Mesodermal cell (in vitro differentiated cells): ENCODE data around the gene NAV2.

Experiments used
- H3K27ac ChIP-seq: 2 replicates; pipeline ENCODE4 v1.7.0; 2013; ENCODE audit warnings: mild to moderate bottlenecking, low read depth, low read length, moderate library complexity; ENCODE audit not compliant: severe bottlenecking
- H3K36me3 ChIP-seq: 2 replicates; pipeline ENCODE4 v1.7.1; 2013; ENCODE audit warnings: mild to moderate bottlenecking, low read length, moderate library complexity; ENCODE audit not compliant: control insufficient read depth, insufficient read depth
- H3K4me1 ChIP-seq: one replicate; pipeline ENCODE4 v1.7.1; 2013; ENCODE audit warnings: mild to moderate bottlenecking, low read length; ENCODE audit not compliant: insufficient read depth, control insufficient read depth, poor library complexity, severe bottlenecking
- H3K4me3 ChIP-seq: 2 replicates; pipeline ENCODE4 v1.7.0; 2013; ENCODE audit warnings: low read length, control low read depth, mild to moderate bottlenecking; ENCODE audit not compliant: insufficient read depth, poor library complexity, severe bottlenecking; ENCODE audit errors: extremely low read depth
- H3K9me3 ChIP-seq: 2 replicates; pipeline ENCODE4 v1.7.1; 2013; ENCODE audit warnings: mild to moderate bottlenecking, low read length, moderate library complexity; ENCODE audit not compliant: control insufficient read depth
- WGBS, 2 experiments: methylation state at CpG; one replicate each; pipeline ENCODE4 v1.1.5; 2013; ENCODE audit warnings: missing lambda C conversion rate in 2 of 2; ENCODE audit not compliant: insufficient coverage in 2 of 2; 5-methylcytosine and 5-hydroxymethylcytosine counted together

The NAV2 gene

DNA sequence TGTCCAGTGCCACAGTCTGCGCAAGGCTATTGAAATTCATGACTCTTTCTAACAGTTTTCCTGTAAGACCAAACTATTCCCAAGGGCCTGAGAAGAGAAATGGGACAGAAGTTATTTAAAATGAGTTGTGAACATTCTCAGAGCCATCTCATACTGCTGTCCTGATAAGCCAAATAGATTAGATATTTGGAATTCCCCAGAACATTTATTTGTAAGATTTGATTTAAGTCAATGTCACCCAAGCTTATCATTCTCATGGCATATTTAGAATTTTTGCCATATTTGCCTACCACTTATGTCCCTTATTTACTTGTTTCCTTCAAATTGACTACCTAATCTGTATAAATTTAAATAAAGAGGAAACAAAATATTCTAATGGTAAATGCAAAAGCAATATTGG is 82.4 kb downstream of the NAV2 start:
- no peaks in the 10 kb centered on the region for H3K36me3 ChIP-seq
- no peak overlapping the region for H3K4me3 ChIP-seq
- no peak overlapping the region for H3K27ac ChIP-seq
- no peaks in the 10 kb centered on the region for H3K9me3 ChIP-seq
- 80 to 83% methylated on average over 1 of the region's 1 CpG for WGBS, 2 experiments
- peaks cover 7% of the 10 kb centered on the region for H3K4me1 ChIP-seq

DNA sequence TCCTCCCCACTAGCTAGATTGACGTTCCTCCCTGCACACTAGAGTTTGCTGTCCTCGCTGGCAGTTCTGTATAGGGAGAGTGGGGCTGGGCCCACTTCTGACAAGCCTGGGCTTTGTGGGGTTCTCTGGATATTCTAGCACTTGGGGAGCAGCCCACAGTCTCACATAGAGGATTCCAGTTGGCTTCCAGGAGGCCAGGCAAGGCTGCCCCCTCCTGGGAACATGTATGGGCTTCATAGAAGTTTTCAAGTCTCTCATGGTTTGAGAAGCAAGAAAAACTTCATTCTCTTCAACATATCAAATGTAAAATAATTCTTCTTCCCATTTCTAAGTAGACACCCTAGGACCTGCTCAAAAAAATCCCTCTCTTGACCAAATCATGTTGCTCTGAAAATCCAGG is 87.5 kb downstream of the NAV2 start:
- H3K36me3 ChIP-seq = no peaks in the 10 kb centered on the region
- H3K4me3 ChIP-seq = no peak overlapping the region
- H3K9me3 ChIP-seq = no peaks in the 10 kb centered on the region
- H3K27ac ChIP-seq = no peak overlapping the region
- no peaks in the 10 kb centered on the region for H3K4me1 ChIP-seq
- 90% methylated on average over 2 of the region's 2 CpGs; no CpG with 5 or more reads in 1 of the 2 experiments for WGBS, 2 experiments

DNA sequence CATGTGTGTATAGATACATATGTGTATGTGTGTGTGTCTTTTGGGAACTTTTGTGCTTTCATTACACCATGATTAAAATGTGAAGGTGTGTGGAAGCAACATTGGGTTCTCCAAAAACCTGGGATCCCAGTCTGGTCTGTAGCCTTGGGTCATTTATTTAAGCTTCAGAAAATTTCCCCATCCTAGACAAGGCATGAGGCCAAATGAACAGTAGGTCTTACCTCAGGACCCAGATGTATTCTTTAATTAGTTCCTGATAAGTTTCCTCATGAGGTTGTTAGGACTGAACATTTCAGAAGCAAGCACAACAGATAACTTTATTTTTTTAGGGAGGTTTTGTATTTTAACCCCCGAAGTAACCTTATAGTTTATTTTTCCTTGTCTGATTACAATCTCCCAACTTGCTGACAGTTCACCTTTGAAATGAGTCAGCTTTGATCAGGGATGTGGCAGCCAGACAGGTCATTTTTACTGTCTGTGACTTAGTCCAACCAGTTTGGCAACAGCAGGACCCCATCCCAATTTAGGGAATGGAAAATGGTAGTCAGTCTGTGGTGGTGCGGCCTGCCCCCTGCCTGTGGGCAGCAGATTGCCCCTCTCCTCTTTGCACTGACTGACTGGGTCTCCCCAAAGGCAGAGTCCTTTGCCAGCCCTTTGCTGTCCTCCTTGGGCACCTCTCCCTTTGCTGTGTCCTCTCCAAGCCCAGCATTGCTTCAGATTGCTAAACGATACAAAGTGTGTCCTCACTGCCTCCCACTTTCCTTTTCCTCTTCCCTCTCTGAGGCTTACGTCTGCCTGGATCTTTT is 88.3 kb downstream of the NAV2 start:
- H3K9me3 ChIP-seq = no peaks in the 10 kb centered on the region
- H3K36me3 ChIP-seq = no peaks in the 10 kb centered on the region
- WGBS, 2 experiments = 51 to 100% methylated on average over 1 to 4 of the region's 4 CpGs
- no peak overlapping the region for H3K27ac ChIP-seq
- H3K4me1 ChIP-seq = no peaks in the 10 kb centered on the region
- H3K4me3 ChIP-seq = no peak overlapping the region

- 80 to 100% methylated on average over 1 to 2 of the region's 4 CpGs for WGBS, 2 experiments
- Histone ChIP-seq H3K27ac (no peak overlapping the region), H3K4me1 (peaks cover 3% of the 10 kb centered on the region), H3K9me3 (no peaks in the 10 kb centered on the region), H3K36me3 (no peaks in the 10 kb centered on the region), H3K4me3 (no peak overlapping the region)
These were observed 90.2 kb downstream of the NAV2 start for GRCh38 chr11:19802773-19803293.

GRCh38 chr11:19803506-19803998 is 90.9 kb downstream of the NAV2 start:
- H3K4me3 ChIP-seq = no peak overlapping the region
- no peak overlapping the region for H3K27ac ChIP-seq
- WGBS, 2 experiments = 83 to 89% methylated on average over 3 of the region's 3 CpGs
- no peaks in the 10 kb centered on the region for H3K9me3 ChIP-seq
- no peaks in the 10 kb centered on the region for H3K36me3 ChIP-seq
- peaks cover 3% of the 10 kb centered on the region for H3K4me1 ChIP-seq

DNA sequence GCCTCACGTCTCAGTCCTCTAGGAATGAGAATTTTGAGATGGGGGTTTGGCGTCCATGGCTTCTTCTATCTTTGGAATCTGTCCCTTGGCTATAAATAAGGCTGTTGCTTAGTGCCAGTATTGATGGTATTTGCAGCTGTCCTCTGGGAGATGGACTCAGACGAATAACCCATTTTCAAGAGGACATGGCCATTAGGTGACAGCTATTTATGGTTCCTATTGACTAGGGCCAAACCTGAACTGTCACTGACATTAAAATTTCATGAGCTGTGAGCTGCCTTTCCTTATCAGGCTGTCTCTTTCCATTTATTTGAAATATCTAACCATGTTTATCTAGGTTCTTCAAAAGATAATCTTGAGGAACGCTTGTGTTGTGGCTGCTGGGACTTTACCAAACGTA is 92.7 kb downstream of the NAV2 start:
- Histone ChIP-seq H3K4me3 (no peak overlapping the region), H3K9me3 (no peaks in the 10 kb centered on the region), H3K36me3 (no peaks in the 10 kb centered on the region), H3K4me1 (peaks cover 3% of the 10 kb centered on the region), H3K27ac (no peak overlapping the region)
- 94 to 100% methylated on average over 2 to 3 of the region's 5 CpGs for WGBS, 2 experiments

GRCh38 chr11:19805827-19806226 is 93.2 kb downstream of the NAV2 start:
- peaks cover 3% of the 10 kb centered on the region for H3K4me1 ChIP-seq
- 67 to 95% methylated on average over 1 to 2 of the region's 2 CpGs for WGBS, 2 experiments
- H3K4me3 ChIP-seq = no peak overlapping the region
- no peaks in the 10 kb centered on the region for H3K9me3 ChIP-seq
- H3K27ac ChIP-seq = no peak overlapping the region
- H3K36me3 ChIP-seq = no peaks in the 10 kb centered on the region

GRCh38 chr11:19806251-19806650 is 93.6 kb downstream of the NAV2 start:
- Histone ChIP-seq H3K36me3 (no peaks in the 10 kb centered on the region), H3K27ac (no peak overlapping the region), H3K4me1 (peaks cover 3% of the 10 kb centered on the region), H3K9me3 (no peaks in the 10 kb centered on the region), H3K4me3 (no peak overlapping the region)
- WGBS, 2 experiments = 94 to 100% methylated on average over 2 of the region's 2 CpGs

- no peak overlapping the region for H3K27ac ChIP-seq
- no peaks in the 10 kb centered on the region for H3K36me3 ChIP-seq
- H3K4me3 ChIP-seq = no peak overlapping the region
- H3K4me1 ChIP-seq = peaks cover 3% of the 10 kb centered on the region
- no peaks in the 10 kb centered on the region for H3K9me3 ChIP-seq
- 67 to 100% methylated on average over 1 of the region's 1 CpG for WGBS, 2 experiments
These were observed 95.7 kb downstream of the NAV2 start for GRCh38 chr11:19808076-19808911.

DNA sequence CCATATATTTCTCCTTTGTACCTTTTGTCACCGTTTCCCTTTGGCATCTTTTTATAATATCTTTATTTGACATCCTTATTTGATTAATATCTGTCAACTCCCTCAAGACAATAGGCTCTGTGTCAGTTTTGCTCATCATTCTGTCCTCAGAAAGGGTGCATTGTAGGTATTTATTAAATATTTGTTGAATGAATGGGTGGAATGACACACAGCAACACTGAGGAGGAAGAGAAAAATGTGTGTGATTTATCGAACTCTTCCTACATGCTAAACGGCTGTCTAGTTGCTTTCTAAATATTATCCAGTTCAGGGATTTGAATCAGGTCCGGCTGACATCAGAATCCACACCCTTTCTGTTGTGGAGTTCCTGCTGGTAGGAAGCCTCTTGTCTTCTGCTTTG is 98.2 kb downstream of the NAV2 start:
- no peak overlapping the region for H3K4me3 ChIP-seq
- peaks cover 3% of the 10 kb centered on the region for H3K4me1 ChIP-seq
- whole genome bisulfite sequencing, 2 experiments = 89 to 100% methylated on average over 1 to 3 of the region's 4 CpGs
- H3K9me3 ChIP-seq = no peaks in the 10 kb centered on the region
- H3K36me3 ChIP-seq = no peaks in the 10 kb centered on the region
- no peak overlapping the region for H3K27ac ChIP-seq
